ENCODE results near the gene WLS. TPM values are rescaled to one million over a fixed set of nuclear protein-coding genes. Genes with fewer than 3 reads are reported as not detected.

WLS gene
- total RNA-seq, 4 donors from 2014 or later, result 34.8 to 78.9 (median 44.4) TPM

GRCh38 chr1:68085752-68086151 lies 146.6 kb downstream of the WLS start:
- no peak for DNase-seq (ENCODE audit: low spot score in 2 of 2)
- no peaks in the 10 kb centered on the region for H3K27me3 ChIP-seq
- no peaks in the 10 kb centered on the region for H3K4me1 ChIP-seq
- peaks cover 0 to 11% (median 0%) of the 10 kb centered on the region in 4 donors for H3K9me3 ChIP-seq
- TF ChIP-seq POLR2A (IDR thresholded peaks at IDR 0.05) (no peak), EP300 (IDR thresholded peaks at IDR 0.05) (no peak), CTCF (IDR thresholded peaks at IDR 0.05) (no peak)
- no peak overlapping the region for H3K27ac ChIP-seq
- no peaks in the 10 kb centered on the region for H3K36me3 ChIP-seq
- H3K4me3 ChIP-seq, result no peak overlapping the region
- 95 to 100% methylated on average over 1 of the region's 1 CpG for WGBS, 2 donors

DNA sequence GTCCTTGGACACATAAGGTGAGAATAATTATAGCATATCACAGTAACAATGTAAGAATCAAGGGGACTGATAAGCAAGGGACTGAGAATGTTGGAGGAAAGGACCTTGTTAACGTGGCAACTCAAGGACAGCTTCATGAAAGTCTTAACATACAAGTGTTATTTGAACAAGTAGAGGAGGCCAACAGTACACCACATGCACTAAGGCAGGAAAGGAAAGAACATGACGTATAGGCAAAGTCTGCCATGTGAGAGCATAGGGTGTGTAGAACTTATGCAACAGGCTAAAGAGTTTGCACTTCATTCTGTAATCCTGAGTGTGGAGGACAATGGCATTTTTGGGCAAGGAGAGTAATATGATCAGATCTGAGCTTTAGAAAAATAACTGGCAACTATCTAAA lies 148.6 kb downstream of the WLS start:
- Histone ChIP-seq H3K4me1 (no peaks in the 10 kb centered on the region), H3K9me3 (peaks cover 0 to 3% (median 0%) of the 10 kb centered on the region in 4 donors), H3K27ac (no peak overlapping the region), H3K27me3 (no peaks in the 10 kb centered on the region), H3K36me3 (no peaks in the 10 kb centered on the region), H3K4me3 (no peak overlapping the region)
- 62 to 79% methylated on average over 2 of the region's 2 CpGs for WGBS, 2 donors
- no peak for TF ChIP-seq POLR2A (IDR thresholded peaks at IDR 0.05)
- no peak for TF ChIP-seq CTCF (IDR thresholded peaks at IDR 0.05)
- no peak for TF ChIP-seq EP300 (IDR thresholded peaks at IDR 0.05)
- no peak for DNase-seq (ENCODE audit: low spot score in 2 of 2)

DNA sequence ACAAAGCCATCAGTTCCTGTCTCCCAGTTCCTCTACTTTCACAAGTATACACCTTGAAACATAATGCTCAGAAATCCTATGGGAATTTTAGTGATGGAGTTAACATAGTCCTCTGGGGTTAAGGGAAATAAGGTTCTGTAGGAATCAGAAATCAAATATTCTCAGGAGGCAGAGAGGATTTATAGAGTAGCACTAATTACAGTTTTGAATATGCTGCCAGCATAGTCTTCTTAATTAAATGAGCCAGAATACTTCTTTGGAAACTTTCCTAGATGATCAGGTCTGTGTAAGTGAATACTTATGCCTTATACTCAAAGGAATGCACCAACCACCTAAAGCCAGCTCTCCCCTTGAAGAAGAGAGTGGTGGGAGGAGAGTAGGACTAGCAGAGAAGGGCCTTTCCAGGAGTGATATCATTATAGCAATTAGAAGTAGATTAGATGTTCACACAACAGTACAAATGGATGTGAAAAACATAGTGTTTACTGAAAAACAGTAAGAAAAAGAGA lies 150.5 kb downstream of the WLS start:
- Histone ChIP-seq H3K36me3 (no peaks in the 10 kb centered on the region), H3K27me3 (no peaks in the 10 kb centered on the region), H3K4me1 (no peaks in the 10 kb centered on the region), H3K4me3 (no peak overlapping the region), H3K27ac (no peak overlapping the region), H3K9me3 (no peaks in the 10 kb centered on the region)
- DNase-seq (ENCODE audit: low spot score in 2 of 2), result no peak
- TF ChIP-seq CTCF (IDR thresholded peaks at IDR 0.05), result no peak
- no peak for TF ChIP-seq POLR2A (IDR thresholded peaks at IDR 0.05)
- TF ChIP-seq EP300 (IDR thresholded peaks at IDR 0.05), result no peak

GRCh38 chr1:68078647-68079046 lies 153.7 kb downstream of the WLS start:
- Histone ChIP-seq H3K36me3 (no peaks in the 10 kb centered on the region), H3K9me3 (peaks cover 0 to 14% (median 0%) of the 10 kb centered on the region in 4 donors), H3K4me3 (no peak overlapping the region), H3K27me3 (no peaks in the 10 kb centered on the region), H3K27ac (no peak overlapping the region), H3K4me1 (no peaks in the 10 kb centered on the region)
- DNase-seq (ENCODE audit: low spot score in 2 of 2), result no peak
- 83 to 87% methylated on average over 2 of the region's 2 CpGs for WGBS, 2 donors
- TF ChIP-seq CTCF (IDR thresholded peaks at IDR 0.05), result no peak
- no peak for TF ChIP-seq POLR2A (IDR thresholded peaks at IDR 0.05)
- no peak for TF ChIP-seq EP300 (IDR thresholded peaks at IDR 0.05)

Small RNAs within 50 kb of the gene (small RNA-seq; reads per million reads assigned to genes)
- gene COX6B1P7 (not detected), gene MIR1262 (1.9 reads per million, percentile 59 among the genes with 10 or more reads in this experiment)

Other genes with a start within 250 kb of the WLS start
- 1 to 10 TPM in 2 of 4 donors, under 1 TPM in 1, not detected in 1; 0.63 to 7.5 (median 5.2) TPM for gene DIRAS3, start 181.9 kb downstream of the WLS start, total RNA-seq
- gene RPE65, start 217.4 kb upstream of the WLS start, total RNA-seq, result not detected

Measured in tibial nerve (tissue), 4 donors.